ENCODE results near the gene LRRC73. TPM values are rescaled to one million over a fixed set of nuclear protein-coding genes. Genes with fewer than 3 reads are reported as not detected.
A peak's percentile ranks its signal among the peaks of the same experiment; 100 is the strongest.

Gene LRRC73
- total and polyA plus RNA-seq, 9 donors, result 0.13 to 4.8 (median 1.8) TPM

DNA sequence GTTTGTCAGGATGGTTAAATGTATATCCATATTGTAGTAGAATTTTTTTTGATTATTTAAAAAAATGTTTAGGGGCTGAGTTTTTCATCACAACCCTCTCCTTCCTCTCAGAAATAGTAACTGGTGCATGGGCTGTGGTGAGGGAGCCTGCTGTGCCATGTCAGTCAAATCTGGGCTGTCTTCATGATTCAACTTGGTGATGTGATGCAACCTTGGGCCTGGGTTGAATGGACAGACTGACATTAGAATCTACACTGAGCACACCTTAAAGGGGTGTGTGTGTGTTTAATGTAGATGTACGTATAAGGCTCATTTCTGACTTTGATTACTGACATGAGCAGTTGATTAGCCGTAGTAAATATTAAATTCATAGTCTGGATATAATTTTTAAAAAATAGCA is 29.1 kb downstream of the LRRC73 start:
- H3K9me3 ChIP-seq, result no peaks in the 10 kb centered on the region
- no peak overlapping the region for H3K4me3 ChIP-seq
- intact Hi-C loops (cut with DNase I), result no loop called here
- no peaks in the 10 kb centered on the region for H3K27me3 ChIP-seq
- peaks cover 7% of the 10 kb centered on the region for H3K4me1 ChIP-seq (ENCODE audit: insufficient read depth)
- no peak for TF ChIP-seq POLR2A (IDR thresholded peaks at IDR 0.05)
- TF ChIP-seq EP300 (IDR thresholded peaks at IDR 0.05), result no peak
- TF ChIP-seq, protein P1, sequence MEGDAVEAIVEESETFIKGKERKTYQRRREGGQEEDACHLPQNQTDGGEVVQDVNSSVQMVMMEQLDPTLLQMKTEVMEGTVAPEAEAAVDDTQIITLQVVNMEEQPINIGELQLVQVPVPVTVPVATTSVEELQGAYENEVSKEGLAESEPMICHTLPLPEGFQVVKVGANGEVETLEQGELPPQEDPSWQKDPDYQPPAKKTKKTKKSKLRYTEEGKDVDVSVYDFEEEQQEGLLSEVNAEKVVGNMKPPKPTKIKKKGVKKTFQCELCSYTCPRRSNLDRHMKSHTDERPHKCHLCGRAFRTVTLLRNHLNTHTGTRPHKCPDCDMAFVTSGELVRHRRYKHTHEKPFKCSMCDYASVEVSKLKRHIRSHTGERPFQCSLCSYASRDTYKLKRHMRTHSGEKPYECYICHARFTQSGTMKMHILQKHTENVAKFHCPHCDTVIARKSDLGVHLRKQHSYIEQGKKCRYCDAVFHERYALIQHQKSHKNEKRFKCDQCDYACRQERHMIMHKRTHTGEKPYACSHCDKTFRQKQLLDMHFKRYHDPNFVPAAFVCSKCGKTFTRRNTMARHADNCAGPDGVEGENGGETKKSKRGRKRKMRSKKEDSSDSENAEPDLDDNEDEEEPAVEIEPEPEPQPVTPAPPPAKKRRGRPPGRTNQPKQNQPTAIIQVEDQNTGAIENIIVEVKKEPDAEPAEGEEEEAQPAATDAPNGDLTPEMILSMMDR (IDR thresholded peaks at IDR 0.05), result no peak
- no peaks in the 10 kb centered on the region for H3K36me3 ChIP-seq
- H3K27ac ChIP-seq, result no peak overlapping the region
- 90 to 95% (median 93%) methylated on average over 2 of the region's 2 CpGs for WGBS, 3 donors
- DNase-seq, result no peak

DNA sequence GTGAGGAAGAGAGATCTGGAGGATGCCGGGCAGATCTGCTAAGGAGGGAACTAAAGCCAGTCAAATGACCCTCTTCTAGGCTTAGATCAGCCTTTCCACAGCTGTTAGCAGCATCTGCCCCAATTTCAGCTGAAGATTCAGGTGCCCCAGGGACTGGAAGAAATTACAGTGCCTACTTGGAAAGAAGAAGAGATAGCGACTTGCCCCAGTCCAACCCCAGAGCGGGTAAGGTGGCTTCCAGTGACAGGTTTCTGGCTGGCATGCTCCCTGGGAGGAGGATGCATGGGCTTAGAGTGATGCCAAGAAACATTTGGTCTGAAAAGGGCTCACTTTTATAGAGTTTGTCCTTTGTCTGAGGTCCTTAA is 32.2 kb downstream of the LRRC73 start:
- H3K27ac ChIP-seq, result peak overlapping the region; percentile 81 to 82
- TF ChIP-seq, protein P1 (IDR thresholded peaks at IDR 0.05), result no peak
- TF ChIP-seq POLR2A (IDR thresholded peaks at IDR 0.05) (no peak), EP300 (IDR thresholded peaks at IDR 0.05) (no peak)
- no peak for DNase-seq
- no peaks in the 10 kb centered on the region for H3K9me3 ChIP-seq
- 13 to 27% (median 19%) methylated on average over 3 of the region's 3 CpGs for WGBS, 3 donors
- H3K4me3 ChIP-seq, result peak overlapping the region; percentile 57
- no peaks in the 10 kb centered on the region for H3K36me3 ChIP-seq
- no peaks in the 10 kb centered on the region for H3K27me3 ChIP-seq
- intact Hi-C loops (cut with DNase I), result no loop called here
- H3K4me1 ChIP-seq (ENCODE audit: insufficient read depth), result peaks cover 7% of the 10 kb centered on the region

DNA sequence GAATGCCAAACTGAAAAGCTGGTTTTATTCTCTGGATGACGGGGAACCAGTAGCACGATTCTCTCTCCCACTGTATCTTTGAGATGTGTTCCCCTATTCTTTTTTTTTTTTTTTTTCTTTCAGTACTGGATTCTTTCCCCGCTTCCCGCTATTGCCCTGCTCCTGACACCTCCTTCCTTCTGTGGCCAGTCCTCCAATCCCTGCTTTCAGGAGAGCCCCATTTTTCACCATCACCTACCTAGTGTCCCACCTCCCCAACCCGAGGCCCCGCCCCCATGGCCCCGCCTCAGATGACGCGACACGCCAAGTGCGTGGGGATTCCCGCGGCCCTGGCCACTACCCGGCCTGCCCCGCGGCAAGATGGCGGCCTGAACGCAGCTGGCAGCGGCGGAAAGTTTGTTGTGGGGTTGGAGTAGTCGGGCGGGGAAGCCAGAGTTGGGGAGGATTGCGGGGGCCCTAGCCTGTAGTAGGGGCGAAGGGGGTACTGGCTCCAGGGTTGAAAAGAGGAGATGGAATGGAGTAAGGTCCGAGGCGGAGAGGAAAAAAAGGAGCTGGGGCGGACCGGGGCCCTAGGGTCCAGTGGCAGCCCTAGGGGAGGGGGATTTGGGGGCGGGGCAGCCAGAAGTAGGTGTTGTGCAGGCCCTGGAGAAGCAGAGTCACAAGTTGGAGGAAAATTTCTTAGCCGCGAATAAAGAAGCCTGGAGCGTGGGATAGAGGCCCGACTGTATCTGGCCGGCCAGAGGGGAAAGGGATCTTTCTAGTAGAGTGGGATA is 32.7 kb downstream of the LRRC73 start, which contains the start of gene TJAP1:
Gene TJAP1 (plus strand): TSS at position 336 of the 773 bp plus-strand sequence. CDS start 21,432 bp downstream, outside the sequence.
- no peaks in the 10 kb centered on the region for H3K9me3 ChIP-seq
- WGBS, 3 donors, result 0 to 2% (median 1%) methylated on average over 34 of the region's 34 CpGs
- H3K4me1 ChIP-seq (ENCODE audit: insufficient read depth), result peaks cover 7% of the 10 kb centered on the region
- peak within 1 kb of the TSS; percentile 81 to 82 for H3K27ac ChIP-seq
- no peaks in the 10 kb centered on the region for H3K27me3 ChIP-seq
- TF ChIP-seq POLR2A (IDR thresholded peaks at IDR 0.05) (peak; percentile 71), EP300 (IDR thresholded peaks at IDR 0.05) (no peak)
- TF ChIP-seq, protein P1 (IDR thresholded peaks at IDR 0.05), result no peak
- no peaks in the 10 kb centered on the region for H3K36me3 ChIP-seq
- intact Hi-C loops (cut with DNase I), result no loop called here
- peak within 1 kb of the TSS; percentile 57 for H3K4me3 ChIP-seq
- peak; percentile 94 to 98 (median 96) for DNase-seq

DNA sequence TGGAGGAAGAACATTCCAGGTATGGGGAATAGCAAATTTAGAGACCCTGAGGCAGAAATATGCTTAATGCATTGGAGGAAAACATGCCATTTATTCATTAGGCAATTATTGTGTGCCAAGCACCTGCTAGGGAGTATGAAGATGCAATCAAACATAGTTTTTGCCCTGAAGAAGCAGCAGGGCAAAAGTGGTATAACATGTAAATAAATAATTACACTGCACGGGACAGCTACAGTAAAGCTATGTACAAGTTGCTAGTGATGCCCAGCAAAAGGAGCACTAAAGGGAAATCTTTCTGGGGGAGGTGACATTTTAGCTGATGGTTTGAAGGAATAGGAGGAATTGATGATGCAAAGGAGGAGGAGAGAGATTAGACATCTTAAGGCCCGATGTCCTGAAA is 33.4 kb downstream of the LRRC73 start:
- Histone ChIP-seq H3K4me1 (ENCODE audit: insufficient read depth) (peaks cover 7% of the 10 kb centered on the region), H3K9me3 (no peaks in the 10 kb centered on the region), H3K36me3 (no peaks in the 10 kb centered on the region), H3K27ac (peak overlapping the region in 1 of 2 donors; percentile 82), H3K4me3 (peak overlapping the region; percentile 57), H3K27me3 (no peaks in the 10 kb centered on the region)
- TF ChIP-seq POLR2A (IDR thresholded peaks at IDR 0.05) (no peak), EP300 (IDR thresholded peaks at IDR 0.05) (no peak)
- TF ChIP-seq, protein P1 (IDR thresholded peaks at IDR 0.05), result no peak
- DNase-seq, result no peak
- 3 to 17% (median 4%) methylated on average over 2 of the region's 2 CpGs for WGBS, 3 donors
- intact Hi-C loops (cut with DNase I), result no loop called here
